ENCODE data around the gene CPSF3.
A peak's percentile ranks its signal among the peaks of the same experiment; 100 is the strongest.

The CPSF3 gene

DNA sequence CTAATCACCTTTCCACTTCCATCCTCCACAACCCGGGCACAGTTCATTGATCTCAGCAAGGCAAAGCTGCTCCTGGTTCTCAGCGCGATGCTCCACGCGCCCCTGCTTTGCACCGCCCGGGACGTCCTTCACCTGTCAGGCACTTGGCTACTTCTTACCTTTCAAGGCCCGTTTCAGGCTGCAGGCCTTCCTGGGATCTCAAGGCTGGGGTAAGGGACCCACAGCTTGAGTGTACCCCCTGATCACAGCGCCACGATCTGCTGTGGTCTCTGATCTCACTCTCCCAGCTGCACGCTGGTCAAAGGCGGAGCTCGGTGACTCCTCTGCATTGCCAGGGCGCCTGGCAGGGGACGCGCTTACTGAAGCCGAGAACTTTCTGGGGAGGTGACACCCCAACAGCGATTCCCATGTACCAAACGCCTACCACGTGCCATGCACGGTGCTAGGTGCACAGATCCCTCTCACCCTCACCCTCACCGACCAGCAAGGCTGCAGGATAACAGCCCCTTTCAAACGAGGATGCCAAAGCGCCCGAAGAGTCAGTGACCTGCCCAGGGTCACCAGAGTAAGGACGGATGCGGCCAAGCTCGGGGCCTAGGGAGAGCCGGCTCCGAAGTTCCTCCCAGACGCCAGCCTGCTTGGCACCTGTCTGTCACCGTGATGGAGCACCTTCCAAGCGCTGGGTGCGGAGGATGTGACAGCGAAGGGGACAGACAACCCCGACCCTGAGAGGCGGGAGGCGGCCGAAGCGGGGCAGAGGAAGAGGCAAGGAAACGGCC, 944 bp upstream of the CPSF3 start:
- peak; percentile 30 for DNase-seq

GRCh38 chr2:9423922-9424272, 443 bp downstream of the CPSF3 start:
- no peak for DNase-seq

DNA sequence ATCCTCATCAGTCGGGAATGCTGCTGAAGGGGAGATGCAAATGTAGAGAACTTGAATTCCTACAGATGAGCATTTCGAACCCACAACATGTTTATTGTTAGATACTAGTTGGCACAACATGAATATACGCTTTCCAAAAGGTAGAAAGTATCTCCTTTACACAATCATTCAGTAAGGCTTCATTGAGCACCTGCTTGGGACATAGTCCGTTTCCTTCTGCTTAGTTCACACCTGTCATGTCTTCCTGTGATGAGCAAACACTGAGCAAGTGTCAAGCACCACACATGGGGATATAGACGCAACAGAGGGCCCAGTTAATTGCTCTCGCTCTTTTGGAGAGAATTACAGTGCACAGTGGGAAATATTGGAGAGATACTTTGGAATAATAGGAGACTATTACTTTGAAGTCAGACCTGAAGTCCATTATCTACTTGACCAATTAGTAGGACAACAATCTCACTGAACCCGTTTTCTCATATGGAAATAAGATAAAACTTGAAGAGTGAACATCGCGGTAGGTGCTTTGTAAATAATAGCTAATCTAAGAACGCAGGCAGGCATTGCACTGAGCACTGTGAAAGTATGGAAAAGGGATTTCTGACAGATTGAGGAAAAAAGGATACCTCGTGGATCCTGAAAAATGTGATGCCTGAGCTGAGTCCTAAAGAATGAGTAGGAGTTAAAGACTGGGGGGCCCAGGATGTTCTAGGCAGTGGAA, 1.2 kb downstream of the CPSF3 start:
- no peak for DNase-seq

GRCh38 chr2:9428965-9429577, 5.6 kb downstream of the CPSF3 start:
- DNase-seq = no peak

GRCh38 chr2:9430316-9431293, 7.2 kb downstream of the CPSF3 start:
- DNase-seq = no peak

DNA sequence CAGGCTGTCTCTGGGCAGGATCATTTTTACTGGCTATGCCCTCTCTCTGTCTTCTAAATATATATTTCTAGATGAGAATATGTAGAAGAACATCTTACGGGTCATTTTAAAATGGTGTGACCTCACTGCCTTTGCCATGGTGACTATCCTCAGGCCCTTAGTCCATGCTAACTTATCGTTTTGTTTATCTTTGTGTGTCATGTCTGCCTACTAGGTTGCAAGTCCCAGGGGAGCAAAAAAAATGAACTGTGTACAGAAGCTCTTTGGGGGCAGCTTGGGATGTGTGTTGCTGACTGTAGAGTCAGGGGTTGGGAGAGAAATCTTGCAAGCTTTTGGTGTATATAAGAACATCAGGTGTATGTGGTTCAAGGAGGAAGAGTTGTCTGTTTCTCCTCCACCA, 11.0 kb downstream of the CPSF3 start:
- no peak for DNase-seq

DNA sequence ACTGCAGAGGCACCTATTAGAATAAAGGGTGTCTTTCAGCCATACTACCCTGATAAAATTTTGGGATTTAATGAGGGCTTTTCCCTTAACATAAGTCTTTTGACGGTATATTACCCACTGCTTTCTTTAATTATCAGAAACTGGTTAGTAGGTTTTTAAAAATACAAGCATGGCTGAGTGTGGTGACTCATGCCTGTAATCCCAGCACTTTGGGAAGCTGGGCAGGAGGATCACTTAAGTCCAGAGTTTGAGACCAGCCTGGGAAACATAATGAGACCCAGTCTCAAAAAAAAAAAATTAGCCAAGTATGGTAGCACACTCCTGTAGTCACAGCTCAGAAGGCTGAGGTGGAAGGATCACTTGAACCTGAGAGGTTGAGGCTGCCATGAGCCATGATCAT, 16.1 kb downstream of the CPSF3 start:
- no peak for DNase-seq

GRCh38 chr2:9440058-9440727, 16.7 kb downstream of the CPSF3 start:
- DNase-seq = no peak

DNA sequence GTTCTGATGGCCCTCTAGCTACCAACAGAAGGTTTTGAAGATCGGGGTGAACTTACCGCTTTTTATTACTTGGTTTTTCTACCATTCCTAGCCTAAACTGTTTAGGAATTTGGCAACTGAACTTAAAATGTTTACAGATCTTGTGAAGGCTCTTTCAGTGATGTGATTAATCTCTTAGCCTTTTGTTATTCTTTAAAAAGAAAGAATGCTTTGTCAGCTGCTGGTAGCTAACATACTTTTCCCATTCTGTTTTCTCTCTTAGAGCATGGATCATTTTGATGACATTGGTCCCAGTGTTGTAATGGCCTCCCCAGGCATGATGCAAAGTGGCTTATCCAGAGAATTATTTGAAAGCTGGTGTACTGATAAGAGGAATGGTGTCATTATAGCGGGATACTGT, 18.1 kb downstream of the CPSF3 start:
- DNase-seq = no peak

- no peak for DNase-seq
These were observed 20.1 kb downstream of the CPSF3 start for GRCh38 chr2:9443526-9443925.

GRCh38 chr2:9445089-9445488, 21.6 kb downstream of the CPSF3 start:
- no peak for DNase-seq

GRCh38 chr2:9451231-9451630, 27.8 kb downstream of the CPSF3 start:
- DNase-seq = no peak

DNA sequence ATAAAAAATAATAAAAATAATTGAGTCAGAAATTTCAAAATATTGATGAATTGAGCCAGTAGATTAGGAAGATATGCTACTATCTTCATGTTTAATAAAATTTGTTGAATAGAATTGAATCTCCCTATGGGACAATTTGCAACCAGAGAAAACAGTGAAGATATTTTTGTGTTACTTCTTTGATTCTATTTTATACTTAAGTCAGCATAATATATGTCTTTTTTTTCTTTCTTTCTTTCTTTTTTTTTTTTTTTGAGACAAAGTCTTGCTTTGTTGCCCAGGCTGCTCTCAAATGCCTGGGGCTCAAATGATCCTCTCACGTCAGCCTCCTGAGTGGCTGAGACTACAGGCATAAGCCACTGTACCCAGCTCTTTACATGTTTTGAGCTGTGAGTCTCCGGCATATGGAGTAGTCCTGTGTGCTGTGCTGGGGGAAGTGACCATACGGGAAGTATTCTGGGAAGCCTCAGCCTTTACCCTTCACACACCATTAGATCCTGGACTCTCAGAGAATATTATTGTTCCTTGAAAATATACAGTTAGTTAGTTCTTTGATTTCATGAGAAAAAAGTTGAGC, 37.1 kb downstream of the CPSF3 start:
- no peak for DNase-seq

- no peak for DNase-seq
These were observed 37.6 kb downstream of the CPSF3 start for GRCh38 chr2:9461079-9461478.

DNA sequence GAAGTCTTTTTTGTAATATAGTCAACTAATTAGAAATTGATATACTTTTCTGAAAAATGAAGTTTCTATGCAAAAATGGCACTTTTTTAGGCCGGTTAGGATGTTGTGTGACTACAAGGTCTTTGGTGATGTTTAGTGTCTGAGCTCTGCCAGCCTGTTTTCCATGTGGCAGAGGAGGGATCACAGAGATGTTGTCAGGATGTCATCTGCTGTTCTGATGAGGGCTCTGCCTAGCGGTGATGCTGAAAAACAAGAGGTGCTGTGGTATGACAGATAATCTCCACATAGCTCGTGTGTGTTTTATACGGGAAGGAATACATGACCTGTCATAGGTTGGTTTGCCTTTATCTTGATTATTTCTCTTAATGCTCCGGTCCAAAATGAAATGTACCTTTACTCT, 38.9 kb downstream of the CPSF3 start:
- no peak for DNase-seq

DNA sequence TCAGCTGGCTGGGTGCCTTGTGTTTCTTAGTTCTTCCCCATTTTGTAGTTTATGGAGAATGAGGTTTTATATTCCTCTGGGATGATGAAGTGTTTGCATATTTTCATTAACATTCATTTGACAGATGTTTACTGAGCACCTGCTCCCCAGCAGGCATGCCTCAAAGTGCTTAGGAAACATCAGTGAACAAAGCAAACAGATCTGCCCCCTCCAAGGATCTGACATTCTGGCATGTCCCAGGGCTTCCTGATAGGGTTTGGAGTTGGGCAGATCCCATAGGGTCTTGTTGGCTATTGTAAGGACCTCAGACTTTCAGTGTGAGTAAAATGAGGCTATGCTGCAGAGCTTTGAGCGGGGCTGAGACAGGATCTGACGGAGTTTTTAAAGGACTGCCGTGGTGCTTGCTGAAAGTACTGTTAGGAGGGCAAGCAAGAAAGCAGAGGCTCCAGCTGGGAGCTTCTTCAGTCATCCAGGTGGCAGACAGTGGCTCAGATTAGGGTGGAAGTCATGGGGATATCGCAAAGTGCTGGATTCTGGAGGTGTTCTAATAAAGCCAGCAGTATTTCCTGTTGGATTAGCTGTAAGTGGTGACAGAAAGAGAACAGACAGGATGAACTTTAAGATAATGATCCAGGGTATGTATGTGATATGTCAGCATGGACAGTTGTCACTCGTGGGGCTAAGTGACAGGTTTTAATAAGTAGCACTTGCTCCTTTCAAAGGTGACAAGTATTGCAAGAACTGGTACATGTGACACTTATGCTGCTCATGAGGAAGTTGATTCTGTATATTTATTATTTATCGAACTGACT, 39.6 kb downstream of the CPSF3 start:
- no peak for DNase-seq

DNA sequence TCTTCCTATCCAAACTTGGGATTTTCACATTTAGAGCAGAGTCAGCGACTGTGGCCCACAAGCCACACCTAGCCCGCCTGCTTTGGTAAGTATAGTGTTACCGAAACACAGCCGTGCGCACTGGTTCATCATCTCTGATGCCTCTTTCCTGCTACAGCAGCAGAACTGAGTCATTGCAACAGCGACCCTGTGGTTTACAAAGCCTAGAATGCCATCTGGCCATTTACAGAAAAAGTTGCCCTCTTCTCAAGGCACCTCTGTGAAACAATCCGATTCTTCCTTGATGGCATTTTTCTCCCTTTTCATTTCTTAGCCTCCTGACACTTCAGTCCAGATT, 40.2 kb downstream of the CPSF3 start:
- no peak for DNase-seq

DNA sequence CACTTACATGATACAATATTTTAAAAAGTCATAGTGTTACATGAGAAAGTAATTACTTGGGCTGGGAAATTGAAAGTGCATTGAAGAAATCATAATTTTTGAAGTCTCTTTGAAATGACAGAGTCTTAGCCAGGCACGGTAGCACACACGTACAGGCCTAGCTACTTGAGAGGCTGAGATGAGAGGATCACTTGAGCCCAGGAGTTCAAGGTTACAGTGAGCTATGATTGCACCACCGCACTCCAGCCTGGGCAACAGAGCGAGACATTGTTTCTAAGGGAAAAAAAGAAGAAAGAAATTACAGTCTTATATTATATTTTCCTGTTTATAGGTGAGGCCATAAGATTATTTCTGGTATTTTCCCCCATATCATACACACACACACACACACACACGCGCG, 41.7 kb downstream of the CPSF3 start:
- no peak for DNase-seq

GRCh38 chr2:9466147-9466683, 42.8 kb downstream of the CPSF3 start:
- DNase-seq = no peak

GRCh38 chr2:9467687-9468086, 44.2 kb downstream of the CPSF3 start:
- no peak for DNase-seq

DNA sequence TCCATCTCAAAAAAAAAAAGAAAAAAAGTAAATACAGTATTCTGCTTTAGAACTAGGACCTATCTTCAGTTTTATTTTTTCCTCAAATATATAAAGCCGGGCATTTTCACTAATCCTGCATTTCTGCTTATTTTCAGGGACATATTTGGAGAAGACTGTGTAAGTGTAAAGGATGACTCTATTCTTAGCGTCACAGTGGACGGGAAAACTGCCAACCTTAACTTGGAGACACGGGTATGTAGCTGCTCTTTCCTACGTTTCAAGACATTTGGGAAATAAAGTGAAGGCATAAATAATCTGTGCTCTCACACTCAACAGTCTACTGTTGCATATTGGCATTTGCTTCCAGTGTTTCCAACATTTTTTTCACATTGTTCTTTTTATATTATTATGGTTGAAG, 47.8 kb downstream of the CPSF3 start:
- no peak for DNase-seq
